A549 treated with ZK216348 at 1 μM for 4 hours (cell line): Measurements from ENCODE around the gene CDC34. TPM values are rescaled to one million over a fixed set of nuclear protein-coding genes. Genes with fewer than 3 reads are reported as not detected.

Experiments used
- total RNA-seq: library from RNA; stranded (reverse); fragments of 200-300 nt; extraction: Qiagen RNA extraction; gene quantifications from 5 replicates; pipeline ENCODE4 v1.2.3, GENCODE V29; 2022; ENCODE audit warnings: low read depth

Gene CDC34
- total RNA-seq: 53.3 to 112 TPM (median 108 TPM) in 5 replicates

GRCh38 chr19:531753-532560, at the start of gene CDC34:
CDC34 (plus strand) TSS chr19:531760; CDS start chr19:531932, 172 bp downstream.

DNA sequence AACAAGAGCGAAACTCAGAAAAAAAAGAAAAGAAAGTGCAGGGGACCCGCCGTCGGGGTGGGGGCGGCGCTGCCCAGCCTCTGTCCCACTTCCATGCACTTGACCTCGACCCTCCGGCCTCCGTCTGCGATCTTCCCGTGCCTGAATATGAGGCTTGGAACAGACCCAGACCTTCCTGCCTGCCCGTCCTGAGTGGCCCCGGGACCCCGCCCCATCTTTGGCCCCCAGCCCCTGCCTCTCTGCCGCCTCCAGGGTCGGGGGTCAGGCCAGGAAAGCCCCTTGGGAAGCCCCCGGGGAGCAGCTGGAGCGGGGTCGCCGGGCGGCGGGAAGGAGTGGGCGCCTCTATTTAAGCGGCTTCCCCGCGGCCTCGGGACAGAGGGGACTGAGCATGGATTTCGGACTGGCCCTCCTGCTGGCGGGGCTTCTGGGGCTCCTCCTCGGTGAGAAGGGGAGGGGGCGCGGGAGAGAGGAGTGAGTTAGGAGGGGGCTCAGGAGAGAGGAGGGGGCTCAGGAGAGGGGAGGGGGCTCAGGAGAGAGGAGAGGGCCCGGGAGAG, 35.4 kb upstream of the CDC34 start, which contains the start of gene MADCAM1:
TSS of gene MADCAM1 (plus strand) at position 375 of the 554 bp plus-strand sequence. CDS start at position 389, 14 bp downstream.

DNA sequence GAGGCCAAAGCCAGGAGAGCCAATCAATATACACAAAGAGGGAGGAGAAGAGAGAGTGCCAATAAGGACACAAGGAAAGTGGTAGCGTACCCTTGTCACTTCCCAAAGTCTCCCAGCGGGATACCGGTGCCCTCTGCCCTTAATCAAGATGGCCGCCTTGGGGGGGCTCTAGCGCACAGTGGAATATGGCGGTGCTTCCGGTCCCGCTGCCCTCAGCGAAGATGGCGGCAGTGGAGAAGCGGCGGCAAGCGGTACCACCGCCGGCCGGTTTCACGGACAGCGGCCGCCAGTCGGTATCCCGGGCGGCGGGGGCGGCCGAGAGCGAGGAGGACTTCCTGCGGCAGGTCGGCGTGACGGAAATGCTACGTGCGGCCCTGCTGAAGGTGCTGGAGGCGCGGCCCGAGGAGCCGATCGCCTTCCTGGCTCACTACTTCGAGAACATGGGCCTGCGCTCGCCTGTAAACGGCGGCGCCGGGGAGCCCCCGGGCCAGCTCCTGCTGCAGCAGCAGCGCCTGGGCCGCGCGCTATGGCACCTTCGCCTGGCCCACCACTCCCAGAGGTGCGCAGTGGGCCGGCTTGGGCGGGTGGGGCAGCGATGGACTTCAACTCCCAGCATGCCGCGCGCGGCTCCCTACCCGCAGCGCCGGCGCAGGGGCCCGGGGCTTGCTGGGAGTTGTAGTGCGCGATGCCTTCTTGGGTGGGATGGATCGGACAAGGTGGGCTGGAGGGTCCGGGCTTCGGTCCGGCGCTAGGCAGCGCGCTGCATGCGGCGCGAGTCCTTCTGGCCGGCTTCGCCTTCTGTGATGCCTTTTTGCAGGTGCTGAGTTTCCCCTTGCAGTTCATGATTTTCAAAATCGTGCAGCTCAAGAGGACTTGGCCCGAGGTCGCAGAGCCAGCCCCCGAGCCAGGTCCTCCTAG, 24.0 kb upstream of the CDC34 start, which contains the start of gene TPGS1:
TSS of gene TPGS1 (plus strand) at position 212 of the 918 bp plus-strand sequence. CDS start at position 222, 10 bp downstream.

DNA sequence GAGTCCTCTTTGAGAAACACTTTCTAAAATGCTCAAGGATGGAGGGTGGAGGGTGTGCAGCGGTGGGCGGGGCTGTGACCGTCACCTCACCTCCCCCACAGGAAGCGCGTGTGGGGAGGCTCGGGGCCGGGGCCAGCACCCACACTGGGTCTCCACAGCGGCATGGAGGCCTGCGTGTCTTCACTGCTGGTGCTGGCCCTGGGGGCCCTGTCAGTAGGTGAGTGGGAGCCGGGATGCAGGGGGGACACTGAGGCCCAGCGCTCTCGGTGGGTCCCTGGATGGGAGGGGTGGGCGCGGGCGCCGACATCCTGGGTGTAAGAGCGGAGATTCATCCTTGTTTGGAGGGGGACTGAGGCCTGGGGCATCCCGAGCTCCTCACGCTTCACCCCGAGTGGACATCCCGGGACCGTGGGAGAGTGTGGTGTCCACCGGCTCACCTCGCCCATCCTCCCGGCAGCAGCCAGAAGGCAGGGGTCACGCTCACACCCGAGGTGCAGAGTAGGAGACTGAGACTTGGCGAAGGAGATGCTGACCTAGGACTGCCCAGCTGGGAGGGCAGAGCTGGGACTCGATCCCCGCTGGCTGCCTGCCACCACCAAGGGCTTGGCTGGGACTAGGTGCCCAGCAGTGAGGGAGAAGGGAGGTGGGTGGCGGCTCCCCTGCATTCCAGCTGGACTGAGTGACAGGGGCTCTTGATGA, 12.5 kb downstream of the CDC34 start, which contains the start of gene GZMM:
TSS of gene GZMM (plus strand) at position 144 of the 699 bp plus-strand sequence. CDS start at position 163, 19 bp downstream.

GRCh38 chr19:572140-572742, 40.7 kb downstream of the CDC34 start, which contains the start of gene BSG:
BSG (plus strand) TSS chr19:572596; CDS start chr19:572635, 39 bp downstream.

DNA sequence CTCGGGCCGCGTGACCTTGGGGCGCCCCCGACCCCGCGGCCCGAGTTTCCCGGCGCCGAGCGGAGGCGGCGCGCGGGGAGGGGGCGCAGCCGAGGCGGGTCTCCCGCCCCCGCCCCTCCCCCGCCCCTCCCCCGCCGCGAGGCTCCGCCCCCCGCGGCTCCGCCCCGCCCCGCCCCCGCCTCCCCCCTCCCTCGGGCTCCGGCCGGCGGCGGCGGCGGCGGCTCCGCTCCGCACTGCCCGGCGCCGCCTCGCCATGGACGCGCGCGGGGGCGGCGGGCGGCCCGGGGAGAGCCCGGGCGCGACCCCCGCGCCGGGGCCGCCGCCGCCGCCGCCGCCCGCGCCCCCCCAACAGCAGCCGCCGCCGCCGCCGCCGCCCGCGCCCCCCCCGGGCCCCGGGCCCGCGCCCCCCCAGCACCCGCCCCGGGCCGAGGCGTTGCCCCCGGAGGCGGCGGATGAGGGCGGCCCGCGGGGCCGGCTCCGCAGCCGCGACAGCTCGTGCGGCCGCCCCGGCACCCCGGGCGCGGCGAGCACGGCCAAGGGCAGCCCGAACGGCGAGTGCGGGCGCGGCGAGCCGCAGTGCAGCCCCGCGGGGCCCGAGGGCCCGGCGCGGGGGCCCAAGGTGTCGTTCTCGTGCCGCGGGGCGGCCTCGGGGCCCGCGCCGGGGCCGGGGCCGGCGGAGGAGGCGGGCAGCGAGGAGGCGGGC, 58.3 kb downstream of the CDC34 start, which contains the start of gene HCN2:
TSS of gene HCN2 (plus strand) at position 189 of the 703 bp plus-strand sequence. CDS start at position 254, 65 bp downstream.

Other genes starting within 250 kb of the CDC34 start
- gene PLPP2, start 240.4 kb upstream of the CDC34 start, total RNA-seq: 57.5 to 116 TPM (median 106 TPM) in 5 replicates
- 12.3 to 23.7 TPM (median 21.0 TPM) in 5 replicates for gene MIER2, start 187.0 kb upstream of the CDC34 start, total RNA-seq
- 0.14 to 0.75 TPM (median 0.46 TPM) in 5 replicates for gene C2CD4C, start 122.6 kb upstream of the CDC34 start, total RNA-seq
- gene SHC2, start 70.7 kb upstream of the CDC34 start, total RNA-seq: 0.58 to 1.2 TPM (median 1.0 TPM) in 5 replicates
- 0.18 to 0.51 TPM (median 0.31 TPM) in 4 of 5 replicates, not detected in the other for gene MADCAM1, start 35.3 kb upstream of the CDC34 start, total RNA-seq
- 7.6 to 22.9 TPM (median 18.8 TPM) in 5 replicates for gene TPGS1, start 24.3 kb upstream of the CDC34 start, total RNA-seq
- gene GZMM, start 12.3 kb downstream of the CDC34 start, total RNA-seq: 0.28 to 0.63 TPM (median 0.43 TPM) in 4 of 5 replicates, not detected in the other
- gene BSG, start 40.8 kb downstream of the CDC34 start, total RNA-seq: 506 to 741 TPM (median 712 TPM) in 5 replicates
- gene HCN2, start 58.1 kb downstream of the CDC34 start, total RNA-seq: 20.5 to 50.9 TPM (median 41.7 TPM) in 5 replicates
- 68.8 to 114 TPM (median 109 TPM) in 5 replicates for gene POLRMT, start 101.8 kb downstream of the CDC34 start, total RNA-seq
- 0.21 to 1.0 TPM (median 0.87 TPM) in 5 replicates for gene FGF22, start 108.1 kb downstream of the CDC34 start, total RNA-seq
- gene RNF126, start 131.5 kb downstream of the CDC34 start, total RNA-seq: 47.8 to 75.4 TPM (median 73.2 TPM) in 5 replicates
- gene FSTL3, start 144.6 kb downstream of the CDC34 start, total RNA-seq: 142 to 260 TPM (median 223 TPM) in 5 replicates
- not detected in 5 replicates for gene PRSS57, start 163.7 kb downstream of the CDC34 start, total RNA-seq
- 9.7 to 17.2 TPM (median 14.3 TPM) in 5 replicates for gene PALM, start 177.2 kb downstream of the CDC34 start, total RNA-seq
- gene MISP, start 219.4 kb downstream of the CDC34 start, total RNA-seq: 57.6 to 105 TPM (median 93.9 TPM) in 5 replicates